Osteocyte (in vitro differentiated cells): ENCODE measurements around the gene ABHD17C. TPM values are rescaled to one million over a fixed set of nuclear protein-coding genes. Genes with fewer than 3 reads are reported as not detected.

ENCODE experiments used
- DNase-seq: peaks from one replicate; pipeline ENCODE4 v3.0.0; 2021; ENCODE audit warnings: mixed read lengths; ENCODE audit not compliant: unreplicated experiment; ENCODE audit errors: extremely low spot score
- H3K27ac Mint-ChIP-seq: one replicate; pipeline ENCODE4 v1.8.0; 2021; ENCODE audit warnings: mild to moderate bottlenecking, mixed read lengths; ENCODE audit not compliant: unreplicated experiment
- H3K27me3 Mint-ChIP-seq: one replicate; pipeline ENCODE4 v1.8.0; 2021; ENCODE audit warnings: mixed read lengths; ENCODE audit not compliant: unreplicated experiment
- H3K36me3 Mint-ChIP-seq: one replicate; pipeline ENCODE4 v1.8.0; 2021; ENCODE audit warnings: mixed read lengths; ENCODE audit not compliant: unreplicated experiment
- H3K4me1 Mint-ChIP-seq: one replicate; pipeline ENCODE4 v1.8.0; 2021; ENCODE audit warnings: mixed read lengths; ENCODE audit not compliant: unreplicated experiment
- H3K4me3 Mint-ChIP-seq: one replicate; pipeline ENCODE4 v1.8.0; 2021; ENCODE audit warnings: mild to moderate bottlenecking, moderate library complexity, mixed read lengths; ENCODE audit not compliant: unreplicated experiment
- H3K9me3 Mint-ChIP-seq: one replicate; pipeline ENCODE4 v1.8.0; 2021; ENCODE audit warnings: mixed read lengths; ENCODE audit not compliant: unreplicated experiment
- CTCF ChIP-seq: fragments of 200-600 bp; sonication (generic); IDR thresholded peaks from 2 replicates; pipeline ENCODE4 v1.5.0; 2021; ENCODE audit warnings: antibody characterized with exemption, mild to moderate bottlenecking, moderate library complexity
- total RNA-seq: library from RNA; stranded (reverse); gene quantifications from 2 replicates; pipeline ENCODE4 v1.2.1, GENCODE V29; 2021

The ABHD17C gene
- total RNA-seq, 1 donor from 2014 or later: 14.4 TPM

DNA sequence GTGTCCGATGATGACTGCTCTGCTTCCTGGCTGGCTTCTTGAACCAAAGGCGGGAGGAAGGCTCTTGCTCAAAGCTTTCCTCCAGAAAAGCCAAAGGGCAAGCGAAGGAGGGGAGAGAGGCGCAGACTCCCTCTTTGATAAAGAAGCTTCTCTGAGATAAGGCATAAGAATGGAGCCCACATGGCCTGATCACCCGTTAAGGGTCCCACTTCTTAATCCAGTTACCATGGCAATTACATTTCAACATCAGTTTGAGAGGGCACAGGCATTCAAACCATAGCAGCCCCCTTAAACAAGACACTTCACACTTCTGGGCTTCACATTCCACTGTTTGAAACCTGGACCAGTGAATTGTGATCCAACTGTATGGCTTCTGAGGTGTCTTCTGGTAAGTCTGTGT, 8.0 kb downstream of the ABHD17C start:
- Mint-ChIP-seq H3K4me1 (peaks cover 43% of the 10 kb centered on the region), H3K4me3 (no peak overlapping the region), H3K36me3 (peaks cover 26% of the 10 kb centered on the region)

GRCh38 chr15:80703965-80704364, 8.9 kb downstream of the ABHD17C start:
- peaks cover 35% of the 10 kb centered on the region for H3K4me1 Mint-ChIP-seq

More for the DNA sequence above, 8.0 kb downstream of the ABHD17C start:
- TF ChIP-seq CTCF: no peak
- H3K27me3 Mint-ChIP-seq: no peaks in the 10 kb centered on the region
- H3K27ac Mint-ChIP-seq: no peak overlapping the region
- no peaks in the 10 kb centered on the region for H3K9me3 Mint-ChIP-seq
- no peak for DNase-seq

GRCh38 chr15:80706161-80706560, 11.1 kb downstream of the ABHD17C start:
- Mint-ChIP-seq H3K27ac (no peak overlapping the region), H3K4me3 (no peak overlapping the region), H3K27me3 (no peaks in the 10 kb centered on the region), H3K4me1 (peaks cover 25% of the 10 kb centered on the region), H3K9me3 (no peaks in the 10 kb centered on the region), H3K36me3 (peaks cover 16% of the 10 kb centered on the region)
- DNase-seq: no peak
- TF ChIP-seq CTCF: no peak

More at GRCh38 chr15:80703965-80704364, 8.9 kb downstream of the ABHD17C start:
- no peak overlapping the region for H3K4me3 Mint-ChIP-seq
- no peak overlapping the region for H3K27ac Mint-ChIP-seq
- TF ChIP-seq CTCF: no peak
- no peak for DNase-seq
- no peaks in the 10 kb centered on the region for H3K9me3 Mint-ChIP-seq
- H3K27me3 Mint-ChIP-seq: no peaks in the 10 kb centered on the region
- H3K36me3 Mint-ChIP-seq: peaks cover 22% of the 10 kb centered on the region

DNA sequence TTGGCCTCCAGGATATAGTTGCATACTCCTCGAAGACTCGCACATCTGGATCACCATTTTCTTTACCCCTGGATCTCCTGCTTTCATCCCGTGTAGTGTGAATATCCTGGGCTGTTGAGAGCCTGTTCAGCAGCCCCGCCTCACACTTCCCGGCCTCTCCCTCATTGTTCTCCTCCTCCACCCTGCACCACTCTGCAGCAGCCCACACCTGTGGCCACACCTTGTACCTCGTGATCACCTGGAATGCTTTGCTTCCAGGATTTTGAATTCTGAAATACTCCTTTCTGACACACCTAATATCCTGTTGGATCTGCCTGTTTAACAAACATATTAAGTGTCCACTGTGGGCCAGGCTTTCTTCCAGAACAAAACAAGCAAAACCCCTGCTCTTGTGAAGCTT, 14.4 kb downstream of the ABHD17C start:
- peaks cover 33% of the 10 kb centered on the region for H3K4me1 Mint-ChIP-seq
- TF ChIP-seq CTCF: no peak
- H3K36me3 Mint-ChIP-seq: peaks cover 14% of the 10 kb centered on the region
- no peaks in the 10 kb centered on the region for H3K27me3 Mint-ChIP-seq
- H3K4me3 Mint-ChIP-seq: no peak overlapping the region
- DNase-seq: no peak
- no peaks in the 10 kb centered on the region for H3K9me3 Mint-ChIP-seq
- H3K27ac Mint-ChIP-seq: no peak overlapping the region

GRCh38 chr15:80710635-80711554, 15.8 kb downstream of the ABHD17C start:
- Mint-ChIP-seq H3K36me3 (peaks cover 10% of the 10 kb centered on the region), H3K4me3 (no peak overlapping the region), H3K27ac (no peak overlapping the region), H3K27me3 (no peaks in the 10 kb centered on the region), H3K9me3 (no peaks in the 10 kb centered on the region), H3K4me1 (peaks cover 29% of the 10 kb centered on the region)
- DNase-seq: no peak
- TF ChIP-seq CTCF: no peak
